ENCODE results near the gene RUNX3.
"Not testable (repeated sequence)": the region's sequence is repeated elsewhere in the genome, so short reads cannot be mapped to it uniquely, and the experiment has no call there.

The RUNX3 gene

DNA sequence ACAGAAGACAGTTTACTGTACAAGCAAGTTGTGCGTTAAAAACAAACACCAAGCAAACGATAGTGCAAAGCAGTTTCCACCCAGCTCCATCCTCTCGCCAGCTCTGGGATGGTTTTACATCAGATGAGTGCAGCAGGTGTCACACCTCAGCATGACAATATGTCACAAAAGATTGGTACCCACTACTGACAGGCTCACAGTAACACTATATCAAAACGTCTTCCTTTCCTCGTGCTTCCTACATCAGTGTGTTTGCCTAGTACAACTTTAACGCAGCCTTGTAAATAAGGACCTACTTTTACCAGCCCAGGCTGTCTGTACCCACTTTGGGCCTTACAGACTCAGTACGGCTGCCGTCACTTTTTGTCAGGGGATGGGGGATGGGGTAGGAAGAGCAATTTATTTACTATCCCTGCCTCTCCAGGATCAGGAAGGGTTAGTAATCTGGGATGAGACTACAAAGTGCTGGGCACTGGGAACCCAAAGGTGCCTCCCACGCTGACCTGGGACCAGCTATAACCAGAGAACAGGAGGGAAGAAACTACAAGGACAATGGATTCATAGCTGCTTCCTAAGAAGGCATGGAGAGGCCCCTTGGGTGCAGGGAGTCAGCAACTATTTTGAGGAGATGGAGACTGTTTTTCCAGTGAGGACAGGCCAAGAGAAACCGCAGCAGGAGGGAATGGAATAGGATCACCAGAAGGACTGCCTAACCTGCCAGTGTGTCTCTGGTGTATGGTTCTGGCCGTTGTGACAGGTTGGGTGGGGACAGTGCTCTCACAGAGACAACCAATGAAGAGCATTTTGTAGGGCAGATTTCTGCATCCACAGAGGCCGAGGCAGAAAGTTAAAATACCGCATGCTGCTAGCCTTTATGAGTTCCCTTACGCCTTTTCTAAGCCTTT lies 30.2 kb downstream of the RUNX3 start:
- H3K9me3 Mint-ChIP-seq: no peaks in the 10 kb centered on the region
- no peaks in the 10 kb centered on the region for H3K27me3 Mint-ChIP-seq
- H3K27ac Mint-ChIP-seq: peak overlapping the region; percentile 43 to 44
- H3K4me1 Mint-ChIP-seq: peaks cover 70% of the 10 kb centered on the region
- H3K4me3 Mint-ChIP-seq: no peak overlapping the region
- peak; percentile 5 for ATAC-seq
- peak in 1 of 2 donors; percentile 23 for DNase-seq

DNA sequence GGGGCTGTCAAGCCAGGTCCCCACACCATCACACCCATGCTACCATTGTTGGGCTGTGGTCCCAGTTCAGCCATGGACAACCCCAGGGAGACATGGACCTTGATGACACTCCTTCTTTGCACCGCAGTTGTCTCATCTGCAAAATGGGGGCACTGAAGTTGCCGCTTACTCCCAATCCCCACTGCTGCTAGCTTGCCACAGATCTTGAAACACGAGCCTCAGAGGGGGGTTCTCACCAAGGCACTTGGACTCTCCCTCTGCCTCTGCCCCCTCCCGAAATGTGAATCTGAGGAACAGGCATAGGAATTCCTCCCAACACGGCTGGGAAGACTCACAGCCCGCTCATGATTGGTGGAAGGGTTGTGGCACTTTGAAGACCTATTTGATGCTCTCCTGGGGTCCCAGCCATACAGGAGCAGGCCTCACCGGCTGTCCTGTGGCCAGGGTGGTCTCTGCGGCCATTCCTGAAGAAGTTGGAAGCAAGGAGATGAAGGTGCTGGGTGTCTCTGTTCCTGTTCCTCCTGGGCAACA lies 31.1 kb downstream of the RUNX3 start:
- Mint-ChIP-seq H3K4me3 (peak overlapping the region in 1 of 2 donors; percentile 5), H3K27ac (peak overlapping the region in 1 of 2 donors; percentile 96), H3K4me1 (peaks cover 63% of the 10 kb centered on the region), H3K9me3 (no peaks in the 10 kb centered on the region), H3K27me3 (no peaks in the 10 kb centered on the region)
- ATAC-seq: peak; percentile 15
- DNase-seq: peak in 1 of 2 donors; percentile 48

DNA sequence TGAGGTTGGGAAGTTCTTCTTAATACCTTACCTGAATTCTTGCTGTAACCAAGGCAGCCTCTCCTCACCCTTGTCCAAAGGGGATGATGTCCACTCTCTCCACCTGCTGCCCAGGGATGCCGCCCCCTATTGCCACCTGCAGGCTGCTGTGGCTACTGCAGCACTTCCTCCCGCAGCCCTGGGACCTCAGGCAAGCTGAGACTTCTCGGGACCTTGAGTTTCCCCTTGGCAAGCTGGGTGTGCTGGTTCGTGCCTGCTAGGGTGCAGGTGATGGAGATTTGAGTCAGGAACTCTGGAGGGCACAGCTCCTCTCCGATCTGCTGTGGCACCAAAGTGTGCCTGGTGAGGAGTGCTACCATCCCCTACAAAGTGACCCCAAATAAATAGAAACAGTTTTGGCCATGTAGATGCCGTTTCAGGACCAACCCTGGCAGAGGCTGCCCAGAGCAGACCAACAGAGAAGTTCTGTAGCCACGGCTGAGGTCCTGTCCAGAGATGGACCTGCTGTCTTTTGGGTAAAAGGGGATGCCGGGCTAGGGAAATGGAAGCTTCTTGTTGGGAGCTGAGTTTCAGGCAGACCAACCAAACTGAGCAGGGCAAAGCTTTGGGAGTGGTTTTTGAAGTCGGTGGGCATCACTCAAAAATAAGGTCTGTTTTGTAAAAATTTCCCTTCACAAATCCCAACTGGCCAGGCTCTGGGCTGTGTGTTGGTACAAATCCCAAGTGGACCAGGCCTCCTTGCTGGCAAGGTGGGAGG lies 31.7 kb downstream of the RUNX3 start:
- peak overlapping the region; percentile 66 to 96 for H3K27ac Mint-ChIP-seq
- DNase-seq (peak in 1 of 2 donors; percentile 72), ATAC-seq (peak; percentile 60)
- peaks cover 56% of the 10 kb centered on the region for H3K4me1 Mint-ChIP-seq
- peak overlapping the region in 1 of 2 donors; percentile 43 for H3K4me3 Mint-ChIP-seq
- peaks cover under 1% of the 10 kb centered on the region in 2 donors for H3K9me3 Mint-ChIP-seq
- H3K27me3 Mint-ChIP-seq: no peaks in the 10 kb centered on the region

DNA sequence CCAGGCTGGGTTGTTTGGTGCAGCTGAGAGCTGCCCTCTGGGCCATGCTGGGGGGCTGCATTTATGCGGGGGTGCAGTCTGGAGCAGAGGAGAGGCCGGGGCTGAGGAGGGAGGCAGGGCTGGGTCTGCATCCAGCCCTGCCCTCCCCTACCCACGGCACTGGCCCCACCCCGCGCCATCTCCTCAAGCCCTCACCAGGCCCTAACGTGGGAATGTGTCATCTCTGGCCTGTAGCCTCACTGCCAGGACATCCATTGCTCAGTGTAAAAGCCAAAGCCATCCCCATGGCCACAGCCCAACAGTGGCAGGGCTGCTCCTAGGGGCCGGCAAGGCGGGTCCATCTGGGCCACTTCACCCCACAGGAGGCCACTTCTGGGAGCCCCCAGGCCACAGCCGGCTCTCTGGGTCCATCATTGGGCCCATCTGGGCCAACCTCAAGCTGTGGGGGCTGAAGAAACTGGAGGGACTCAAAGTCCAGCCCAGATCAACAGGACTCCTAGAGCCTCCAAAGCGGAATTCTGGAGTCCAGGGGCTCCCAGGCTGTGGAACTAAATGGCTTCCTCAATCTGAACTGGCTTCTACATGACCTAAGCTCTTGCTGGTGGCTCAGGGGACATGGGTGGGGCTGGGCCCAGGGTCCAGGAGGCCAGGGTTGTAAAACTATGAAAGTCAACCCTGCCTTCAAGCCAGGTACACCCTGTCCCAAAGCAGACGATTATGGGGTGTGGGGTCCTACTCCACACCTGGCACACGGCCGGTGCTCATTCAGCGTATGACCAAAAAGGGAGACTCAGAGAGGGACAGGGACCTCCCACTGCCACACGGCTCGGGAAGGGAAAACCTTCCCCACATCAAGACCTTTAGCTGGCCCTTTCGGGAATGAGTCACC lies 32.6 kb downstream of the RUNX3 start:
- Mint-ChIP-seq H3K4me3 (peak overlapping the region in 1 of 2 donors; percentile 10), H3K4me1 (peaks cover 48% of the 10 kb centered on the region), H3K27ac (peak overlapping the region in 1 of 2 donors; percentile 96), H3K9me3 (peaks cover 9% of the 10 kb centered on the region in 2 donors), H3K27me3 (no peaks in the 10 kb centered on the region)
- ATAC-seq (peak; percentile 39), DNase-seq (peak in 1 of 2 donors; percentile 31)

DNA sequence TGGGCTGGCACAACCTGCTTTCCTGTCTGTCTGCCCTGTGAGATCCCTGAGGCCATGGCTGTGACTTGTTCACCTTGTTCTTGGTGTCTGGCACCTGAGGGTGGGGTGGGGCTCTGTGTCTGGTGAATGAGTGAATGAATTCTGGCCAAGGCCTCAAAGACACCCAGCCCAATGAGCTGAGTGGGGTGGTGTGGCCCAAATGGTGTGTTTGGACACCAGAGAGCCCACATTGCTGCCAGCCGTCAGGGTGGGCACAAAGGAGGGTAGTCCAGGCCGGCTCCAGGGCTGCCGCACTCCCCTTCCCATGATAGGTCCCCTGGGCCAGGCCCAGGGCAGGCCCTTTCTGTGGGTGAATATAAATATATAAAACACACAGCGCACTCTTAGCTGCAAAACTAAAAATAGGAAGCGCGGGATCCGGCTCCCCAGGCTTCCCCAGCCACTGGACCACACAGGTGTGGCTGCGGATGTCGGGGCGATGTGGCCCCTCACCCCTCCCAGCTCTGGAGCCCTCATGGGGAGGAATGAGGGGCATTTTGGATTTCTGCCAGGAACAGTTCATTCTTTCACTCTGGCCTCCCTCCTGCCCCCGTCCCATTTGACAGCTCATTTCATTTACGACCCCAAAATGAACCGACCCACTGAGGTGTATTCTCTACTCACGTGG lies 33.3 kb downstream of the RUNX3 start:
- Mint-ChIP-seq H3K27ac (peak overlapping the region; percentile 19 to 92), H3K9me3 (peaks cover 11 to 17% of the 10 kb centered on the region in 2 donors), H3K4me1 (peaks cover 40% of the 10 kb centered on the region), H3K4me3 (peak overlapping the region in 1 of 2 donors; percentile 5), H3K27me3 (no peaks in the 10 kb centered on the region)
- DNase-seq (peak in 1 of 2 donors; percentile 16), ATAC-seq (no peak)

DNA sequence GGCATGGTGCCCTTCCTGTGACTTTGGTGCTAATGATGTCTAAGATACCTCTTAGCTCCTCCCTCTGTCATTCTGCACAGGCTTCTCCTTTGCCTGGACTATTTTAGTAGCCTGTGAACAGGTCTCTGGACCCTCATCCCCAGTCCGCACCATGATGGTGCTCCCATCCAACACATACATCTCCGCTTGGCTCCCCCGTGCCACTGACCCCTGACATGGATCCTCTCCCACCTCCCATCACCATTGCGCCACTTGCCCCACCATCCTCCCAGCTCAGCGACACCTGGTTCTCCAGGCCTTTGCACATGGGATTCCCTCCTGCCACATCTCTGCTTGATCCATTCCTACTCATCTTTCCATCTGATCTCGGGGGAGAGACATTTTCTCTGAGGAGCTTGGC lies 33.9 kb downstream of the RUNX3 start:
- DNase-seq: peak in 1 of 2 donors; percentile 10
- Mint-ChIP-seq H3K9me3 (peaks cover 11 to 22% of the 10 kb centered on the region in 2 donors), H3K27ac (peak overlapping the region; percentile 19 to 92), H3K4me1 (peaks cover 35% of the 10 kb centered on the region), H3K27me3 (no peaks in the 10 kb centered on the region), H3K4me3 (no peak overlapping the region)
- ATAC-seq: no peak

DNA sequence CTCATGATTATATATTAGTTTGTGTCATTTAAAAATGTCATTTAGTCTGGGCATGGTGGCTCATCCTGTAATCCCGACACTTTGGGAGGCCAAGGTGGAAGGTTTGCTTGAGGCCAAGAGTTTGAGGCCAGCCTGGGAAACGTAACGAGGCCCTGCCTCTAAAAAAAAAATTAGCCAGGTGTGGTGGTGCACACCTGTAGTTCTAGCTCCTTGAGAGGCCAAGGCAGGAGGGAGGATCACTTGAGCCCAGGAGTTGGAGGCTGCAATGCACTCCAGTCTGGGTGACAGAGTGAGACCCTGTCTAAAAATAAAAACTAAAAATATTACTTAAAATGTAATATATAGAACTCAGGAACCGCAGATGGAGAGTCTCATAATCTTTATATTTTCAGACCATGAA lies 34.6 kb downstream of the RUNX3 start:
- peak overlapping the region in 1 of 2 donors; percentile 23 for H3K27ac Mint-ChIP-seq
- H3K4me3 Mint-ChIP-seq: no peak overlapping the region
- peaks cover 30% of the 10 kb centered on the region for H3K4me1 Mint-ChIP-seq
- no peak for DNase-seq
- ATAC-seq: no peak
- H3K27me3 Mint-ChIP-seq: no peaks in the 10 kb centered on the region
- H3K9me3 Mint-ChIP-seq: peaks cover 11 to 28% of the 10 kb centered on the region in 2 donors

DNA sequence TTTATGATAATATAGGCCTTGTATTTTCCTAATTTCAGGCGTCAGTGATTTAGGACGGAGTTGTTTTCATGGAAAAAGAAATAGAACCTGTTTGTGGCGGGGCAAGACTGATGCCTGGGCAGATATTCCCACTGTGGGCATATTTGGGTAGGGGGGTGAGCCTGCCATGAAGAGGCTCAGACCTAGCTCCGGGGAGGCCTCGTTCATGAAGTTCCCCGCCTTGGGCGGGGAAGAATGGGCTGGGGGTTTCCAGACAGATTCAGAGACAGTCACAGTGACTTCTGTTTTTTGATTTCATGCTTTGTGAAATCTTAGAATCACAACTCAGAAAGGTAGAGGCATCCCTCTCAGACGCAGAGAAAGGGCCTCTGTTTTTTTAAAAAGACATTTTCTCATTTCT lies 36.1 kb downstream of the RUNX3 start:
- Mint-ChIP-seq H3K27ac (peak overlapping the region in 1 of 2 donors; percentile 43), H3K4me1 (peaks cover 14% of the 10 kb centered on the region), H3K27me3 (no peaks in the 10 kb centered on the region), H3K4me3 (no peak overlapping the region), H3K9me3 (peaks cover 11 to 28% of the 10 kb centered on the region in 2 donors)
- DNase-seq (peak in 1 of 2 donors; percentile 4), ATAC-seq (no peak)

DNA sequence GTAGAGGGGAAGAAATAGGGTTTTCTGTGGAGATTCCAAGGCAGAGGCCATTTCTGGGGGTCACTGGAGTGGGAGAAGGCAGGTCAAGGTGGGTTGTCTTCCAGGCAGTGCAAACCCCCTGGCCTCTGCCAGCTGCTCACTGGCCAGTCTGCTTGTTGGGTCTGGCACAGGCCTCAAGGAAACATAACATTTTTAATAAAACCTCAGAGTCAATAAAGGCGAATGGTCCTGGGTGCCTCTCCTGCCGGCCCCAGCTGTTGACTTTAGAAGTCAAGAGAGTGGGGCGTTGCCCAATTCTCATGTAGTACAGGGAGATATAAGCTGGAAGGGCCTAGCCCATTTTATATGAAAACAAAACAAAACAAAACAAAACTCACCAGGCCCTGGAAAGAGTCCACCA lies 36.6 kb downstream of the RUNX3 start:
- DNase-seq (peak in 1 of 2 donors; percentile 5), ATAC-seq (no peak)
- Mint-ChIP-seq H3K9me3 (peaks cover 11 to 28% of the 10 kb centered on the region in 2 donors), H3K4me1 (peaks cover 9% of the 10 kb centered on the region), H3K27me3 (no peaks in the 10 kb centered on the region), H3K4me3 (no peak overlapping the region), H3K27ac (peak overlapping the region in 1 of 2 donors; percentile 43)

DNA sequence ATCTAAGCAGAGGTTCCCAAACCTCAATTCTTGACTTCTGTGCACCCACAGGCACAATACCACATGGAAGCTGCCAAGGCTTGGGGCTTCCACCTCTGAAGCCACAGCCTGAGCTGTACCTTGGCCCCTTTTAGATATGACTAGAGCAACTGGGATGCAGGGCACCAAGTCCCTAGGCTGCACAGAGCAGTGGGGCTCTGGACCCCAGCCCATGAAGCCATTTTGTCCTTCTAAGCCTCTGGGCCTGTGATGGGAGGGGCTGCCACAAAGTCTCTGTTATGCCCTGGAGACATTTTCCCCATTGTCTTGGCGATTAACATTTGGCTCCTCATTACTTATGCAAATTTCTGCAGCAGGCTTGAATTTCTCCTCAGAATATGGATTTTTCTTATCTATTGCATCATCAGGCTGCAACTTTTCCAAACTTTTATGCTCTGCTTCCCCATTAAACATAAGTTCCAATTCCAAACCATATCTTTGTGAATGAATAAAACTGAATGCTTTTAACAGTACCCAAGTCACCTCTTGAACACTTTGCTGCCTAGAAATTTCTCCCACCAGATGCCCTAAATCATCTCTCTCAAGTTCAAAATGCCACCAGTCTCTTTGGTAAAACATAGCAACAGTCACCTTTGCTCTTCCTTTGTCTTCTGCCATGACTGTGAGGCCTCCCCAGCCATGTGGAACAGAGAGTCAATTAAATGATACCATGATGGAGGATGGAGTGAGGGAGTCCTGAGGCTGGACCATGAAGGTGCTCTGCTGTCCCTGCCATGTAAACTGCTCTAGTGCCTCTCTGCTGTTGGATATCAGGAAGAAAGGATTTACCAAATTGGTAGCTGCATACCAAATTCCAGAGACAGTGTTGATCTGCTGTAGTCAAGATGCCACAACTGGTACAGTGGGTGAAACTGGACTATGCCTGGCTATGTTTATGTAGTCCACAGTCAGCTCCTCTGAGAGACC lies 37.6 kb downstream of the RUNX3 start:
- DNase-seq (peak in 1 of 2 donors; percentile 4), ATAC-seq (no peak)
- peak overlapping the region in 1 of 2 donors; percentile 69 for H3K27ac Mint-ChIP-seq
- H3K9me3 Mint-ChIP-seq: peaks cover 11 to 28% of the 10 kb centered on the region in 2 donors
- no peaks in the 10 kb centered on the region for H3K4me1 Mint-ChIP-seq
- no peak overlapping the region for H3K4me3 Mint-ChIP-seq
- no peaks in the 10 kb centered on the region for H3K27me3 Mint-ChIP-seq

DNA sequence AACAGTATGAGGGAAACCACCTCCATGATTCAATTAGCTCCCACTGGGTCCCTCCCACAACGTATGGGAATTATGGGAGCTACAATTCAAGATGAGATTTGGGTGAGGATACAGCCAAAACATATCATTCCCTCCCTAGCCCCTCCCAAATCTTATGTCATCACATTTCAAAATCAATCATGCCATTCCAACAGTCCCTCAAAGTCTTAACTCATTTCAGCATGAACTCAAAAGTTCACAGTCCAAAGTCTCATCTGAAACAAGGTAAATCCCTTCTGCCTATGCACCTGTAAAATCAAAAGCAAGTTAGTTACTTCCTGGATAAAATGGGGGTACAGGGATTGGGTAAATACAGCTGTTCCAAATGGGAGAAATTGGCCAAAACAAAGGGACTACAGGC lies 38.7 kb downstream of the RUNX3 start:
- not testable (repeated sequence) for H3K4me1 Mint-ChIP-seq, DNase-seq, H3K27ac Mint-ChIP-seq, ATAC-seq, H3K4me3 Mint-ChIP-seq, H3K27me3 Mint-ChIP-seq
- H3K9me3 Mint-ChIP-seq: peaks cover 11 to 28% of the 10 kb centered on the region in 2 donors

DNA sequence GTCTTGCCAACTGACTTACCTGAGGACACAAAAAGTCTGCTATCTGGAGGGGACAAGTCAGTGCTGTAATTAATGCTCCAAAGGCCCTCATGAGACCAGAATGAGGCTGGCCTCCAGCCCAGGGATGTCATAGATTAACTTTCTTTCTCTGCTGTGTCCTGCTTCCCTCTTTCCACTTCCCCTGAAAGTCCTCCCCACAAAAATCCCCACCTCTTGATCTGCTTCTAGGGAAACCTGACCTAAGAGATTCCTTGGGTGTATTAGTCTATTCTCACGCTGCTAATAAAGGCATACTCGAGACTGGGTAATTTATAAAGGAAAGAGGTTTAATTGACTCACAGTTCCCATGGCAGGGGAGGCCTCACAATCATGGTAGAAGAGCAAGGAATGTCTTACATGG lies 39.2 kb downstream of the RUNX3 start:
- peaks cover 11 to 28% of the 10 kb centered on the region in 2 donors for H3K9me3 Mint-ChIP-seq
- no peak overlapping the region for H3K4me3 Mint-ChIP-seq
- H3K4me1 Mint-ChIP-seq: no peaks in the 10 kb centered on the region
- peaks cover 5% of the 10 kb centered on the region for H3K27me3 Mint-ChIP-seq
- ATAC-seq (no peak), DNase-seq (no peak)
- H3K27ac Mint-ChIP-seq: no peak overlapping the region

DNA sequence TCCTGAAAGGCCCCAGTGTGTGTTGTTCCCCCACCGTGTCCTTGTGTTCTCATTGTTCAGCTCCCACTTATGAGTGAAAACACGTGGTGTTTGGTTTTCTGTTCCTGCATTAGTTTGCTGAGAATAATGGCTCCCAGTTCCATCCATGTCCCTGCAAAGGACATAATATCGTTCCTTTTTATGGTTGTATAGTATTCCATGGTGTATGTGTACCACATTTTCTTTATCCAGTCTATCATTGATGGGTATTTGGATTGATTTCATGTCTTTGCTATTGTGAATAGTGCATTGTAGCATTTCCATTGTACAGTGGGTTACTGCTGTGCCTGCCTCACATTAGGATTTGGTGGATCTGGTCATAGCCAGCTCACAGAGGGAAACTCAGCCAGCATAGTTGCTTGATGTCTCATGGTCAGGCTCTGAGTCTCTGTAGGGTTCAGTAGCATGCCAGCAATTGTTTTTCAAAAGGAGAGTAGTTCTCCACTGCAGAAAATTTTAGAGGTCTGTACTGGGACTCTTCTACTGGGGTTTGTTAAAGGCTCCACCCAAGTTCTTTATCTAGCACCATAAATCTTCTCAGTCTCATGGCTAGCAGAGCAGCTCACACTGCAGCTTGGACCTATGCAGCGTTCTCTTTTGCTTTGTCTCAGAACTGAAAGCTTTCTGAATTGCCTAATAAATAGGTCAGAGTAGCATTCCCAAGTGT lies 41.0 kb downstream of the RUNX3 start:
- Mint-ChIP-seq H3K27ac (peak overlapping the region in 1 of 2 donors; percentile 45), H3K27me3 (peaks cover 5% of the 10 kb centered on the region), H3K4me3 (no peak overlapping the region), H3K4me1 (no peaks in the 10 kb centered on the region), H3K9me3 (peaks cover 16 to 39% of the 10 kb centered on the region in 2 donors)
- DNase-seq: no peak
- no peak for ATAC-seq

Measured in stimulated activated naive CD8-positive, alpha-beta T cell treated with anti-CD3 and anti-CD28 coated beads, Interleukin-15, amount 100 ng/mL, for 72 hours (primary cell).